HG03520 (cell line): Measurements from ENCODE around the gene DAGLB.

Experiments
- ATAC-seq: cut with Tn5 transposase; IDR thresholded peaks from one replicate; pipeline ENCODE4 v1.9.1; 2021; ENCODE audit warnings: mild to moderate bottlenecking, moderate library complexity; ENCODE audit not compliant: unreplicated experiment

DAGLB gene

GRCh38 chr7:6433784-6434615 is 13.8 kb downstream of the DAGLB start:
- no peak for ATAC-seq

GRCh38 chr7:6432781-6433180 is 15.0 kb downstream of the DAGLB start:
- ATAC-seq = no peak

- ATAC-seq = no peak
These were observed 16.8 kb downstream of the DAGLB start for GRCh38 chr7:6430974-6431373.

GRCh38 chr7:6430271-6430940 is 17.3 kb downstream of the DAGLB start:
- no peak for ATAC-seq

- ATAC-seq = no peak
These were observed 21.8 kb downstream of the DAGLB start for GRCh38 chr7:6425948-6426347.

GRCh38 chr7:6423942-6424701 is 23.6 kb downstream of the DAGLB start:
- no peak for ATAC-seq

- ATAC-seq = no peak
These were observed 24.7 kb downstream of the DAGLB start for GRCh38 chr7:6422926-6423632.

GRCh38 chr7:6422095-6422494 is 25.7 kb downstream of the DAGLB start:
- no peak for ATAC-seq

GRCh38 chr7:6420680-6421079 is 27.1 kb downstream of the DAGLB start:
- no peak for ATAC-seq

GRCh38 chr7:6419310-6419773 is 28.4 kb downstream of the DAGLB start:
- no peak for ATAC-seq

- no peak for ATAC-seq
These were observed 30.3 kb downstream of the DAGLB start for GRCh38 chr7:6417408-6417807.

GRCh38 chr7:6416516-6417145 is 31.1 kb downstream of the DAGLB start:
- ATAC-seq = no peak

- ATAC-seq = no peak
These were observed 34.1 kb downstream of the DAGLB start for GRCh38 chr7:6413637-6414036.

GRCh38 chr7:6409944-6410693 is 37.6 kb downstream of the DAGLB start:
- ATAC-seq = no peak

- no peak for ATAC-seq
These were observed 38.7 kb downstream of the DAGLB start for GRCh38 chr7:6409091-6409490.

GRCh38 chr7:6407434-6407833 is 40.3 kb downstream of the DAGLB start:
- no peak for ATAC-seq

GRCh38 chr7:6406121-6406520 is 41.6 kb downstream of the DAGLB start:
- ATAC-seq = no peak

GRCh38 chr7:6403907-6404306 is 43.8 kb downstream of the DAGLB start:
- no peak for ATAC-seq

GRCh38 chr7:6402741-6403140 is 45.0 kb downstream of the DAGLB start:
- ATAC-seq = no peak

GRCh38 chr7:6402041-6402440 is 45.7 kb downstream of the DAGLB start:
- ATAC-seq = no peak
